Brain microvascular endothelial cell (primary cell): ENCODE measurements around the gene SPCS3.

Source experiments
- DNase-seq: peaks from one replicate; pipeline ENCODE4 v3.0.0-alpha.2; 2020
- H3K27ac ChIP-seq: fragments of 250-450 bp; sonication (Bioruptor Pico); 2 replicates; pipeline ENCODE4 v1.5.1; 2020; ENCODE audit warnings: mild to moderate bottlenecking, moderate library complexity
- H3K27me3 ChIP-seq: fragments of 250-450 bp; sonication (Bioruptor Pico); replicated peaks from 2 replicates; pipeline ENCODE4 v1.5.1; 2020; ENCODE audit warnings: mild to moderate bottlenecking
- H3K36me3 ChIP-seq: fragments of 250-450 bp; sonication (Bioruptor Pico); replicated peaks from 2 replicates; pipeline ENCODE4 v1.5.1; 2020; ENCODE audit warnings: mild to moderate bottlenecking
- H3K4me3 ChIP-seq: 2 replicates; pipeline ENCODE4 v1.5.1; 2011; ENCODE audit warnings: low read depth, mild to moderate bottlenecking, control low read depth, low read length, moderate library complexity
- in situ Hi-C: cut with HindIII; loops from 2 replicates; pipeline ENCODE4 v1.10.0; 2017; ENCODE audit warnings: low sequenced_read_pairs, low pct_ligation_motif_present
- TF ChIP-seq, protein P1 (sequence below): IDR thresholded peaks from 2 replicates; pipeline ENCODE4 v1.5.1; 2011; ENCODE audit warnings: low read depth, mild to moderate bottlenecking, moderate library complexity, low read length, control low read depth, inconsistent platforms; ENCODE audit errors: missing control alignments

Gene SPCS3

DNA sequence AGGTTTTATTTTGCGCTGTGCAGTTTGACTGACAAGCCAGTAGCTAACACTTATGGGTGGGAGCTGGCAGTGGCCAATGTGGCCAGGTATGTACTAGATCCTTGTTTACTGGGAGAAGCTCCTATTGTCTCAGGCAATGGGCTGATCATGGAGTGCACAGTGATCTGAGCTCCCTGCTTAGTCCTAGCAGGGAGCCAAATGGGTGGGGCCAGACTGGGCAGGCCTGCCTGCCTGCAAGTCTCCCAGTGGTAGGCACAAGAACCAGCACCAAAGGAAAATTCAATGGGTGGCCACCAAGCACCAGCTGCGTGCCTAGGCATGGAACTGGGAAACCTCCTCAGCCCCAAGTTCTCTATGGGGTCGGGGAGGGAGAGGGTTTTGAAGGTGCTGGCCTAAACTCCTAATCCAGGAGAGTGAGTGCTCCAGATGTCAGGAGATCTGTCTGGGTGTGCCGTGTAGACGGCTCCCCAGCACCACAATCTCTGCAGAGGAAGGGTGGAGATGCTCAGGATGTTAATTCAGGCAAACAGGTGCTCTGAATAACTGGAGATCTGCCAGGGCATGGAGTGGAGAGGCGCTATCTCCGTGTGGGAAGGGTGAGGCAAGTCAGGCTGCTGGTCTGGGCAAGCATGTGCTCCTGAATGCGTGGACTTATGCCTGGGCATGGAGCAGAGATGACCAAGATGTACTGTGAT is 48.2 kb downstream of the SPCS3 start:
- Histone ChIP-seq H3K36me3 (no peaks in the 10 kb centered on the region), H3K27me3 (no peaks in the 10 kb centered on the region), H3K4me3 (no peak overlapping the region), H3K27ac (no peak overlapping the region)
- TF ChIP-seq, protein P1, sequence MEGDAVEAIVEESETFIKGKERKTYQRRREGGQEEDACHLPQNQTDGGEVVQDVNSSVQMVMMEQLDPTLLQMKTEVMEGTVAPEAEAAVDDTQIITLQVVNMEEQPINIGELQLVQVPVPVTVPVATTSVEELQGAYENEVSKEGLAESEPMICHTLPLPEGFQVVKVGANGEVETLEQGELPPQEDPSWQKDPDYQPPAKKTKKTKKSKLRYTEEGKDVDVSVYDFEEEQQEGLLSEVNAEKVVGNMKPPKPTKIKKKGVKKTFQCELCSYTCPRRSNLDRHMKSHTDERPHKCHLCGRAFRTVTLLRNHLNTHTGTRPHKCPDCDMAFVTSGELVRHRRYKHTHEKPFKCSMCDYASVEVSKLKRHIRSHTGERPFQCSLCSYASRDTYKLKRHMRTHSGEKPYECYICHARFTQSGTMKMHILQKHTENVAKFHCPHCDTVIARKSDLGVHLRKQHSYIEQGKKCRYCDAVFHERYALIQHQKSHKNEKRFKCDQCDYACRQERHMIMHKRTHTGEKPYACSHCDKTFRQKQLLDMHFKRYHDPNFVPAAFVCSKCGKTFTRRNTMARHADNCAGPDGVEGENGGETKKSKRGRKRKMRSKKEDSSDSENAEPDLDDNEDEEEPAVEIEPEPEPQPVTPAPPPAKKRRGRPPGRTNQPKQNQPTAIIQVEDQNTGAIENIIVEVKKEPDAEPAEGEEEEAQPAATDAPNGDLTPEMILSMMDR, result no peak
- DNase-seq, result no peak
- in situ Hi-C loops, result no loop called here

DNA sequence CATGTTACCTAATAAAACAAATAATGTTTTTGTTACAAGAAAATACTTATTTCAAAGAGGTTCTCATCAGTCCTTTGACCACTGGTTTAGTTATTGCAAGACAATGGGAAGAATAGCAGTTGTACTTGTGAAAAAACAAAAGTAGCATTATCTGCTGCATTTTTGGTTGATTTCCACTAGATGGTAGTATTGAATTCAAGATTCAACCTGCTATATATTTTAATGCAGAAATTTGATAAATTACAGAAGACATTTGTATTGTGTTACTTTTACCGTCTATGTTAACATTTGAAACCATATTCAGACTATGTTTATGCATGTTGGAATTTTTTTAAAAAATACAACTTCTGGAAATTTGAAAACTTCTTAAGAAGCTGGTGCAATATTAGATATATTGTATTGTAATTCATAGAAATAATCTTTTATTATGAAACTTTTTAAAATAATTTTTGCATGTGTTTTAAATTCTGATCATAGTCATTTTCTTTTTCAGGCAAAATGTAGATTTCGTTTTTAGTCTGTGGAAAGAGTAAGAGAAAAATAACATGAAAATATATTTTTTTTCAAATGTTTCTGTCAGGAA is 56.4 kb downstream of the SPCS3 start:
- Histone ChIP-seq H3K27me3 (no peaks in the 10 kb centered on the region), H3K4me3 (no peak overlapping the region), H3K27ac (no peak overlapping the region), H3K36me3 (no peaks in the 10 kb centered on the region)
- TF ChIP-seq, protein P1, result peak; percentile 17
- in situ Hi-C loops, result loop anchor here (25.0 kb wide), 3 partner anchors 161 to 661 kb away; partner anchors contain the start of gene VEGFC
- no peak for DNase-seq

DNA sequence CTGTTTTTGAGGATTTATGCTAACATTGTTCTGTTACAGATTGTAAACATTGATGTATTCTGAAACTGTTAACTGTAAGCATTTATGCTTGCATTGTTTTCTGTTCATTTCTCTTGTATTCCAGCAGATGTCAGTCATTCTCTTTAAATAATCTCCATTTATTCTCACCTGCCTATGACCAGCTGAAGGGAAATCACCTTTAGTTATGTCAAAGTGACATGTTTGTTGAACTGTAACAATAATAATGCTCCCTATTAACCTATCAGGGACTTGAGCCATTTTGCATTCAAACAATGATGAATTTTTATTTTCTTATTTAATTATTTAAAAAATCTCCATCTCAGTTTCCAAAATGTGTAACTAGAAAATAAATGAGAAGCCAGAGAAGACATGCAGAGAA is 58.0 kb downstream of the SPCS3 start:
- no peak for DNase-seq
- no peaks in the 10 kb centered on the region for H3K36me3 ChIP-seq
- no peaks in the 10 kb centered on the region for H3K27me3 ChIP-seq
- in situ Hi-C loops, result loop anchor here (25.0 kb wide), 3 partner anchors 160 to 660 kb away; partner anchors contain the start of gene VEGFC
- no peak overlapping the region for H3K4me3 ChIP-seq
- no peak overlapping the region for H3K27ac ChIP-seq
- TF ChIP-seq, protein P1, result peak; percentile 21

DNA sequence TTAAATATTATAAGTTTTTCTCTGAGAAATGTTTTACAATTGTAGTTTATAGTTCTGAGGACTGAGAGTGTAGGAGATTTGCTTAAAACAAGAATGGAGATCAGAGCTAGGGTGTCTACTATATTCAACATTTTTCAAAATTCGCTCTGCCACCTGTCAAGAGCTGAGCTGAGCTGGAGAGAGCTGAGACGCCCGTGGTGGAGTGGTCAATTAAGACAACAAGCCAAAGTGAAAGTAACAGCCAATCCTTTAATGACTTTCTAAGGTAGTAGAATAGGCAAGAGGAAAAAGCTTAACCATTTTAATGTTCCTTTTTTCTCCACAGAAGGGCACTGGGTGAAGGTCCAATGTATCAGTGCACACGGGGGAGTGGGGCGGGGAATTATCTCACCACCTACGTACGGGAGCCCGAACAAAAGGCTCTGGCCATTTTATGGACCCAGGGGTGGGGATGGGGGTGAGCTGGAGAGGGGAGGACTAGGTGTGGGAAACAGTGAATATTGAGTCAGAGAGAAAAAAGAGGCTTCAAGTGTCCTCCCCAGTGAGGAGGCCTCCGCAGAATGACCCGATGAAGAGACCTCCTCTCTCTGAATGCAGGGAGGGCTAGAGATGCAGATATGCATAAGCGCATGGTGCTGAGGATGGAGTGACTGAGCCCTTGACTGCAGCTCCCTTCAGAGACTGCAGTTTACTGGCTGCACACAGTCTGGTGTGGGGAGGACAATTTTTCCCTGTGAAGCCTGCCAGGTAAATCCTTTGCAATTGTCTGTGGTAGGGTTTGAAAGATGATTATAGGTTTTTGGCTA is 60.8 kb downstream of the SPCS3 start:
- Histone ChIP-seq H3K4me3 (no peak overlapping the region), H3K27me3 (no peaks in the 10 kb centered on the region), H3K27ac (no peak overlapping the region), H3K36me3 (no peaks in the 10 kb centered on the region)
- in situ Hi-C loops, result loop anchor here (25.0 kb wide), 3 partner anchors 157 to 657 kb away; partner anchors contain the start of gene VEGFC
- TF ChIP-seq, protein P1, result no peak
- DNase-seq, result no peak
